Fibroblast of lung (primary cell): ENCODE measurements around the gene NUDCD2.

Experiments used
- EZH2 ChIP-seq: IDR thresholded peaks from 2 replicates; pipeline ENCODE4 v1.5.1; 2012; ENCODE audit warnings: low read length, control low read depth, mild to moderate bottlenecking; ENCODE audit errors: missing control alignments
- TF ChIP-seq, protein P1 (sequence below), 2 donors: IDR thresholded peaks in 1 of 2; conservative IDR thresholded peaks in 1 of 2; 1 replicate in 1 of 2; 2 replicates in 1 of 2; pipeline ENCODE4 v1.5.1; 2011 to 2012; ENCODE audit warnings: low read length in 2 of 2, control low read depth in 1 of 2, inconsistent platforms in 1 of 2, low read depth in 1 of 2, mild to moderate bottlenecking in 1 of 2

- TF ChIP-seq, protein P1, sequence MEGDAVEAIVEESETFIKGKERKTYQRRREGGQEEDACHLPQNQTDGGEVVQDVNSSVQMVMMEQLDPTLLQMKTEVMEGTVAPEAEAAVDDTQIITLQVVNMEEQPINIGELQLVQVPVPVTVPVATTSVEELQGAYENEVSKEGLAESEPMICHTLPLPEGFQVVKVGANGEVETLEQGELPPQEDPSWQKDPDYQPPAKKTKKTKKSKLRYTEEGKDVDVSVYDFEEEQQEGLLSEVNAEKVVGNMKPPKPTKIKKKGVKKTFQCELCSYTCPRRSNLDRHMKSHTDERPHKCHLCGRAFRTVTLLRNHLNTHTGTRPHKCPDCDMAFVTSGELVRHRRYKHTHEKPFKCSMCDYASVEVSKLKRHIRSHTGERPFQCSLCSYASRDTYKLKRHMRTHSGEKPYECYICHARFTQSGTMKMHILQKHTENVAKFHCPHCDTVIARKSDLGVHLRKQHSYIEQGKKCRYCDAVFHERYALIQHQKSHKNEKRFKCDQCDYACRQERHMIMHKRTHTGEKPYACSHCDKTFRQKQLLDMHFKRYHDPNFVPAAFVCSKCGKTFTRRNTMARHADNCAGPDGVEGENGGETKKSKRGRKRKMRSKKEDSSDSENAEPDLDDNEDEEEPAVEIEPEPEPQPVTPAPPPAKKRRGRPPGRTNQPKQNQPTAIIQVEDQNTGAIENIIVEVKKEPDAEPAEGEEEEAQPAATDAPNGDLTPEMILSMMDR (conservative IDR thresholded peaks at IDR 0.05 in 1 of 2, IDR thresholded peaks at IDR 0.05 in 1 of 2; ENCODE audit: low read depth in 1 of 2, low read length in 2 of 2), result no peak
- no peak for TF ChIP-seq EZH2
These were observed 60.0 kb downstream of the NUDCD2 start for GRCh38 chr5:163399923-163400322.
